Measurements from ENCODE around the gene ZNF14.
"Not testable (repeated sequence)": the region's sequence is repeated elsewhere in the genome, so short reads cannot be mapped to it uniquely, and the experiment has no call there.

ZNF14 gene

GRCh38 chr19:19686580-19686979 lies 46.3 kb downstream of the ZNF14 start:
- DNase-seq: no peak

GRCh38 chr19:19686119-19686518 lies 46.8 kb downstream of the ZNF14 start:
- DNase-seq: not testable (repeated sequence)

- no peak for DNase-seq
These were observed 53.5 kb downstream of the ZNF14 start for GRCh38 chr19:19679176-19680073.

GRCh38 chr19:19677579-19677978 lies 55.3 kb downstream of the ZNF14 start:
- no peak for DNase-seq

GRCh38 chr19:19674315-19674714 lies 58.6 kb downstream of the ZNF14 start:
- DNase-seq: no peak

GRCh38 chr19:19672816-19673215 lies 60.1 kb downstream of the ZNF14 start:
- DNase-seq: no peak

- no peak for DNase-seq
These were observed 62.8 kb downstream of the ZNF14 start for GRCh38 chr19:19670070-19670551.

GRCh38 chr19:19668230-19669012 lies 64.5 kb downstream of the ZNF14 start, which contains the start of gene ZNF101:
ZNF101 (plus strand) TSS chr19:19668839; CDS start chr19:19668964, 125 bp downstream.
- peak; percentile 94 for DNase-seq

- DNase-seq: not testable (repeated sequence)
These were observed 67.4 kb downstream of the ZNF14 start for GRCh38 chr19:19665420-19665948.

GRCh38 chr19:19663256-19664120 lies 69.4 kb downstream of the ZNF14 start, which contains the start of gene ATP13A1:
ATP13A1 (minus strand) TSS chr19:19663676; CDS start chr19:19663666, 10 bp downstream.
- DNase-seq: peak; percentile 98

- no peak for DNase-seq
These were observed 70.0 kb downstream of the ZNF14 start for GRCh38 chr19:19662871-19663255.

GRCh38 chr19:19662344-19662743 lies 70.6 kb downstream of the ZNF14 start:
- no peak for DNase-seq

GRCh38 chr19:19661675-19662251 lies 71.1 kb downstream of the ZNF14 start:
- no peak for DNase-seq

GRCh38 chr19:19661141-19661674 lies 71.7 kb downstream of the ZNF14 start:
- DNase-seq: no peak
